CD4-positive, CD25-positive, alpha-beta regulatory T cell (primary cell): ENCODE results near the gene ADAMTS8. TPM values are rescaled to one million over a fixed set of nuclear protein-coding genes. Genes with fewer than 3 reads are reported as not detected.

ENCODE experiments used
- ATAC-seq, 2 donors: fragments of 150-1000 bp; cut with Tn5 transposase; one replicate each; pipeline ENCODE4 v1.10.0; 2021; ENCODE audit warnings: low read depth in 2 of 2, moderate number of reproducible peaks in 2 of 2, moderate library complexity in 1 of 2
- DNase-seq, 3 donors: peaks; one replicate each; pipeline versions ENCODE4 v3.0.0 to v3.0.0-alpha.2; 2012 to 2022; ENCODE audit warnings: mixed read lengths in 1 of 3
- H3K27ac ChIP-seq: one replicate; pipeline ENCODE4 v1.7.0; 2013; ENCODE audit warnings: mild to moderate bottlenecking, low read length; ENCODE audit not compliant: insufficient read depth, poor library complexity, severe bottlenecking
- H3K27me3 ChIP-seq: one replicate; pipeline ENCODE4 v1.7.0; 2013; ENCODE audit warnings: low read length; ENCODE audit not compliant: control insufficient read depth, insufficient read depth
- H3K36me3 ChIP-seq: one replicate; pipeline ENCODE4 v1.7.0; 2013; ENCODE audit warnings: mild to moderate bottlenecking, low read length, moderate library complexity; ENCODE audit not compliant: control insufficient read depth, insufficient read depth
- H3K4me1 ChIP-seq: 2 replicates; pipeline ENCODE4 v1.7.0; 2013; ENCODE audit warnings: mild to moderate bottlenecking, low read length; ENCODE audit not compliant: insufficient read depth, control insufficient read depth, poor library complexity, severe bottlenecking
- H3K4me3 ChIP-seq: one replicate; pipeline ENCODE4 v1.7.0; 2013; ENCODE audit warnings: low read depth, mild to moderate bottlenecking, low read length, moderate library complexity
- H3K9me3 ChIP-seq, 2 experiments: 1 replicate in 1 of 2; 2 replicates in 1 of 2; pipeline ENCODE4 v1.7.0; 2013; ENCODE audit warnings: low read length in 2 of 2, mild to moderate bottlenecking in 1 of 2, moderate library complexity in 1 of 2; ENCODE audit not compliant: control insufficient read depth in 2 of 2
- H3K27ac Mint-ChIP-seq, 3 donors: one replicate each; pipeline ENCODE4 v1.8.0; 2020 to 2022; ENCODE audit warnings: mild to moderate bottlenecking in 3 of 3, mixed read lengths in 3 of 3, moderate library complexity in 2 of 3
- H3K27me3 Mint-ChIP-seq: one replicate; pipeline ENCODE4 v1.8.0; 2022; ENCODE audit warnings: mild to moderate bottlenecking, mixed read lengths
- H3K36me3 Mint-ChIP-seq: one replicate; pipeline ENCODE4 v1.8.0; 2020; ENCODE audit warnings: mixed read lengths
- H3K4me1 Mint-ChIP-seq, 4 donors: one replicate each; pipeline ENCODE4 v1.8.0; 2020 to 2022; ENCODE audit warnings: mixed read lengths in 4 of 4, mild to moderate bottlenecking in 1 of 4
- H3K4me3 Mint-ChIP-seq, 4 donors: one replicate each; pipeline ENCODE4 v1.8.0; 2020 to 2022; ENCODE audit warnings: mild to moderate bottlenecking in 4 of 4, mixed read lengths in 4 of 4, moderate library complexity in 3 of 4
- H3K9me3 Mint-ChIP-seq, 7 donors: one replicate each; pipeline ENCODE4 v1.8.0; 2020 to 2022; ENCODE audit warnings: mixed read lengths in 7 of 7, mild to moderate bottlenecking in 3 of 7, moderate library complexity in 2 of 7
- polyA plus RNA-seq, 4 donors: library from polyadenylated mRNA; unstranded; fragments of 300-500 nt; fragmentation: Illumina TruSeq; gene quantifications; one replicate each; pipeline ENCODE4 v1.2.3, GENCODE V29; 2021
- total RNA-seq: library from RNA; stranded (reverse); gene quantifications from one replicate; pipeline ENCODE4 v1.2.3, GENCODE V29; 2022

The ADAMTS8 gene
- total and polyA plus RNA-seq, 5 donors from 2014 or later, result 0.18 TPM; not detected in 4

GRCh38 chr11:130418756-130419155 lies 9.7 kb downstream of the ADAMTS8 start:
- H3K27me3 Mint-ChIP-seq, result peaks cover 14% of the 10 kb centered on the region
- Histone ChIP-seq H3K27ac (no peak overlapping the region), H3K9me3 (no peaks in the 10 kb centered on the region), H3K27me3 (no peaks in the 10 kb centered on the region), H3K36me3 (no peaks in the 10 kb centered on the region), H3K4me3 (no peak overlapping the region), H3K4me1 (no peaks in the 10 kb centered on the region)
- DNase-seq (no peak), ATAC-seq (no peak)
- H3K27ac Mint-ChIP-seq, result no peak overlapping the region
- H3K9me3 Mint-ChIP-seq, result no peaks in the 10 kb centered on the region
- no peak overlapping the region for H3K4me3 Mint-ChIP-seq
- no peaks in the 10 kb centered on the region for H3K4me1 Mint-ChIP-seq
- no peaks in the 10 kb centered on the region for H3K36me3 Mint-ChIP-seq

GRCh38 chr11:130418210-130418609 lies 10.2 kb downstream of the ADAMTS8 start:
- H3K4me1 ChIP-seq, result no peaks in the 10 kb centered on the region
- Mint-ChIP-seq H3K9me3 (no peaks in the 10 kb centered on the region), H3K4me1 (no peaks in the 10 kb centered on the region), H3K36me3 (no peaks in the 10 kb centered on the region), H3K4me3 (no peak overlapping the region), H3K27ac (no peak overlapping the region), H3K27me3 (peaks cover 13% of the 10 kb centered on the region)
- H3K27ac ChIP-seq, result no peak overlapping the region
- ATAC-seq (no peak), DNase-seq (no peak)
- no peaks in the 10 kb centered on the region for H3K36me3 ChIP-seq
- H3K9me3 ChIP-seq, result no peaks in the 10 kb centered on the region
- no peak overlapping the region for H3K4me3 ChIP-seq
- no peaks in the 10 kb centered on the region for H3K27me3 ChIP-seq

GRCh38 chr11:130416906-130417305 lies 11.5 kb downstream of the ADAMTS8 start:
- Mint-ChIP-seq H3K4me1 (no peaks in the 10 kb centered on the region), H3K4me3 (no peak overlapping the region), H3K9me3 (no peaks in the 10 kb centered on the region), H3K27ac (no peak overlapping the region), H3K27me3 (peaks cover 4% of the 10 kb centered on the region), H3K36me3 (no peaks in the 10 kb centered on the region)
- no peaks in the 10 kb centered on the region for H3K36me3 ChIP-seq
- DNase-seq (no peak), ATAC-seq (no peak)
- no peaks in the 10 kb centered on the region for H3K4me1 ChIP-seq
- H3K9me3 ChIP-seq, result no peaks in the 10 kb centered on the region
- H3K4me3 ChIP-seq, result no peak overlapping the region
- H3K27ac ChIP-seq, result no peak overlapping the region
- H3K27me3 ChIP-seq, result no peaks in the 10 kb centered on the region

DNA sequence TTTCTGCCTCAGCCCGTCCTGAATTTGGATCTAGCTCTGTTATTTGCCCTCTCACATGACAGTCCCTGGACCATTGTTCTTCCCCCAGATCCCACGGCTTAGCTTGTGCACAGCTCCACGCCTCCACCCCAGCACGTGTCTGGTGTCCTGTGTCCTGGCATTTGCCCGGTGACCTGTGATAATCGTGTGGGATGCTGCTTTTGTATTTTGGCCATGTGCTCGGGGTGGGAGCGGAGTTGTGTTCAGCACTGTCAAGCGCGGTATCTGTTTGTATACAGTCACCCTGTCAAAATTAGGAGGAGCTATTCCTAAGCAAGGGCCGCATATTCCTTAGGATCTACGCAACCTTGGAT lies 11.9 kb downstream of the ADAMTS8 start:
- no peaks in the 10 kb centered on the region for H3K4me1 Mint-ChIP-seq
- Histone ChIP-seq H3K9me3 (no peaks in the 10 kb centered on the region), H3K27ac (no peak overlapping the region), H3K27me3 (no peaks in the 10 kb centered on the region), H3K4me3 (no peak overlapping the region), H3K36me3 (no peaks in the 10 kb centered on the region), H3K4me1 (no peaks in the 10 kb centered on the region)
- DNase-seq (no peak), ATAC-seq (no peak)
- peaks cover 4% of the 10 kb centered on the region for H3K27me3 Mint-ChIP-seq
- H3K36me3 Mint-ChIP-seq, result no peaks in the 10 kb centered on the region
- H3K4me3 Mint-ChIP-seq, result no peak overlapping the region
- H3K9me3 Mint-ChIP-seq, result no peaks in the 10 kb centered on the region
- H3K27ac Mint-ChIP-seq, result no peak overlapping the region

GRCh38 chr11:130415731-130416529 lies 12.5 kb downstream of the ADAMTS8 start:
- Histone ChIP-seq H3K4me3 (no peak overlapping the region), H3K9me3 (no peaks in the 10 kb centered on the region), H3K36me3 (no peaks in the 10 kb centered on the region), H3K27ac (no peak overlapping the region), H3K4me1 (no peaks in the 10 kb centered on the region), H3K27me3 (no peaks in the 10 kb centered on the region)
- no peak for DNase-seq
- no peak for ATAC-seq
- Mint-ChIP-seq H3K4me3 (no peak overlapping the region), H3K9me3 (no peaks in the 10 kb centered on the region), H3K27me3 (peaks cover 3% of the 10 kb centered on the region), H3K4me1 (no peaks in the 10 kb centered on the region), H3K27ac (peak overlapping the region in 1 of 3 donors; percentile 52), H3K36me3 (no peaks in the 10 kb centered on the region)

GRCh38 chr11:130414107-130415080 lies 14.0 kb downstream of the ADAMTS8 start:
- Mint-ChIP-seq H3K4me3 (no peak overlapping the region), H3K4me1 (no peaks in the 10 kb centered on the region), H3K36me3 (no peaks in the 10 kb centered on the region), H3K27ac (no peak overlapping the region), H3K27me3 (no peaks in the 10 kb centered on the region), H3K9me3 (no peaks in the 10 kb centered on the region)
- Histone ChIP-seq H3K9me3 (no peaks in the 10 kb centered on the region), H3K4me1 (no peaks in the 10 kb centered on the region), H3K4me3 (no peak overlapping the region), H3K36me3 (no peaks in the 10 kb centered on the region), H3K27ac (no peak overlapping the region), H3K27me3 (no peaks in the 10 kb centered on the region)
- ATAC-seq (no peak), DNase-seq (no peak)

DNA sequence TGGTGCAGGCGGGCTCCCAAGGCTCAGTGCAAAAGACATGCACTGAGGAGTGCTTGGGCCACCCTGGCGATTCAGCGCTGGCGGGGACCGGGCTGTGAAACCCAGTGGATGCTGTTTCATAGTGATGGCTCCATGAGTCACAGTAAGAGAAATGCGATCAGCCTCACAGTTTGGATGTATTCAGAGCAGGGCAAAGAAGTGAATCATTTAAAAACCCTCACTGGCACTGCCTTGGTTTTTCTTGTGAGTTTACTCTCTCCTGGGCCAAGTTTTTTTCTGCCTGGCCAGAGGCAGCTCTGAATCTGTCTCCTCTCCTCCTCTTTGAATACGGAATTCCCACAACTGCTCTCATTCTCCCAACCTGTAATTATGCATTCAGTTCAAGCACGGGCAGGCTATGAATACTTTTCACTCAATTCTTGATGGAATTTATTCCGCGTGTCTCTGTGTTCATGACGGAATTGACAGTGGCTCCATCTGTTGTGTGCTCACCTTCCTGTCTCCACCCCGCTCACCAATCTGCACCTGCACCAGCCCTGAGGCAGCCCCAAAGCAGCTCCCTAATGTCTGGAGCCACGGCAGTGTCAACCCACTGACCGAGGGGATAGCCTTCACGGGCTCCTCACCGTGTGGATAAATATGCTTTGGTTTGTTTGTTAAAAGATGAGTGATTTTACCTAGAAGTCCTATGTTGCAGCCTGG lies 14.9 kb downstream of the ADAMTS8 start:
- ATAC-seq, result no peak
- Mint-ChIP-seq H3K4me3 (no peak overlapping the region), H3K4me1 (no peaks in the 10 kb centered on the region), H3K27ac (no peak overlapping the region), H3K27me3 (no peaks in the 10 kb centered on the region), H3K9me3 (no peaks in the 10 kb centered on the region), H3K36me3 (no peaks in the 10 kb centered on the region)
- no peaks in the 10 kb centered on the region for H3K9me3 ChIP-seq
- H3K36me3 ChIP-seq, result no peaks in the 10 kb centered on the region
- no peaks in the 10 kb centered on the region for H3K4me1 ChIP-seq
- H3K4me3 ChIP-seq, result no peak overlapping the region
- no peaks in the 10 kb centered on the region for H3K27me3 ChIP-seq
- H3K27ac ChIP-seq, result no peak overlapping the region
- no peak for DNase-seq
